Transverse colon (tissue), 4 donors: ENCODE measurements around the gene ZNF506. TPM values are rescaled to one million over a fixed set of nuclear protein-coding genes. Genes with fewer than 3 reads are reported as not detected.

Experiments
- DNase-seq: peaks from one replicate; pipeline ENCODE4 v3.0.0-alpha.2; 2019
- H3K27ac ChIP-seq, 4 donors: fragments of 200-600 bp; sonication (generic); 2 replicates each; pipeline ENCODE4 v1.5.1; 2016 to 2018; ENCODE audit warnings: inconsistent platforms in 4 of 4
- H3K27me3 ChIP-seq: fragments of 200-600 bp; sonication (generic); 2 replicates; pipeline ENCODE4 v1.5.1; 2017; ENCODE audit warnings: inconsistent platforms
- H3K36me3 ChIP-seq, 4 donors: fragments of 200-600 bp; sonication (generic); 2 replicates each; pipeline ENCODE4 v1.5.1; 2017 to 2019; ENCODE audit warnings: inconsistent platforms in 4 of 4
- H3K4me1 ChIP-seq, 4 donors: fragments of 200-600 bp; sonication (generic); 2 replicates each; pipeline ENCODE4 v1.5.1; 2017 to 2020; ENCODE audit warnings: inconsistent platforms in 4 of 4
- H3K4me3 ChIP-seq, 4 donors: fragments of 200-600 bp; sonication (generic); 1 replicate in 1 of 4; 2 replicates in 3 of 4; pipeline versions ENCODE4 v1.5.1 to v1.6.1; 2017 to 2019; ENCODE audit warnings: inconsistent platforms in 4 of 4
- H3K9me3 ChIP-seq, 2 donors: fragments of 200-600 bp; sonication (generic); 2 replicates each; pipeline ENCODE4 v1.5.1; 2017 to 2019; ENCODE audit warnings: inconsistent platforms in 2 of 2
- CTCF ChIP-seq, 5 experiments: fragments of 200-600 bp in 3 of 5; fragments of 450-650 bp in 2 of 5; sonication (generic) in 3 of 5; IDR thresholded peaks; 1 replicate in 2 of 5; 2 replicates in 3 of 5; pipeline ENCODE4 v1.5.1; 2016 to 2017; ENCODE audit warnings: antibody characterized with exemption in 5 of 5, inconsistent platforms in 3 of 5, mild to moderate bottlenecking in 2 of 5, moderate library complexity in 1 of 5
- EP300 ChIP-seq: sonication (generic); formaldehyde crosslinking; IDR thresholded peaks from one replicate; pipeline ENCODE4 v1.6.1; 2017; ENCODE audit warnings: antibody characterized with exemption, low read depth
- POLR2A ChIP-seq: fragments of 450-650 bp; IDR thresholded peaks from one replicate; pipeline ENCODE4 v1.6.1; 2016; ENCODE audit warnings: antibody characterized with exemption, mild to moderate bottlenecking, moderate library complexity
- POLR2AphosphoS5 ChIP-seq, 3 donors: sonication (generic); formaldehyde crosslinking; IDR thresholded peaks; one replicate each; pipeline ENCODE4 v1.6.1; 2016; ENCODE audit warnings: antibody characterized with exemption in 3 of 3
- WGBS, 2 donors: methylation state at CpG; one replicate each; pipeline ENCODE4 v1.1.5; 2018; ENCODE audit warnings: low coverage in 1 of 2; 5-methylcytosine and 5-hydroxymethylcytosine counted together
- in situ Hi-C, 4 donors: fragments of 200-750 bp; cut with MboI; loops; one replicate each; pipeline versions ENCODE4 v1.15.0 to v1.15.1; 2017; ENCODE audit warnings: low sequenced_read_pairs in 3 of 4, low pct_ligation_motif_present in 1 of 4, low pct_unique_long_range_greater_than_20kb in 1 of 4
- intact Hi-C: fragments of 100-400 bp; cut with DNase I; formaldehyde crosslinking; loops from one replicate; pipeline ENCODE4 v1.15.1; 2023; ENCODE audit warnings: low total_unique reads
- total RNA-seq, 4 donors: library from RNA; depleted of rRNA; stranded (reverse); fragments of >200 nt; gene quantifications; one replicate each; pipeline ENCODE4 v1.1.0, GENCODE V29; 2016

Gene ZNF506
- total RNA-seq, 4 donors from 2014 or later, result 11.6 to 43.2 (median 25.4) TPM

- intact Hi-C loops, result no loop called here
These were observed 71.4 kb downstream of the ZNF506 start for GRCh38 chr19:19749908-19750841.

GRCh38 chr19:19749117-19749907 is 72.2 kb downstream of the ZNF506 start:
- DNase-seq, result no peak
- Histone ChIP-seq H3K27ac (no peak overlapping the region), H3K4me1 (no peaks in the 10 kb centered on the region), H3K27me3 (no peaks in the 10 kb centered on the region), H3K4me3 (no peak overlapping the region), H3K36me3 (no peaks in the 10 kb centered on the region), H3K9me3 (no peaks in the 10 kb centered on the region)
- TF ChIP-seq EP300 (no peak), CTCF (IDR thresholded peaks at IDR 0.05) (no peak), POLR2AphosphoS5 (IDR thresholded peaks at IDR 0.05) (no peak), POLR2A (no peak)
- 75 to 80% methylated on average over 4 to 13 of the region's 13 CpGs for WGBS, 2 donors
- in situ Hi-C loops, result no loop called here
- intact Hi-C loops, result no loop called here

More at GRCh38 chr19:19749908-19750841, 71.4 kb downstream of the ZNF506 start:
- 83% methylated on average over 16 of the region's 17 CpGs; no CpG with 5 or more reads in 1 of the 2 donors for WGBS, 2 donors
- in situ Hi-C loops, result no loop called here
- DNase-seq, result no peak
- H3K4me3 ChIP-seq, result no peak overlapping the region
- no peak for TF ChIP-seq POLR2A
- no peak for TF ChIP-seq POLR2AphosphoS5 (IDR thresholded peaks at IDR 0.05)
- no peak for TF ChIP-seq EP300
- TF ChIP-seq CTCF (IDR thresholded peaks at IDR 0.05), result no peak
- no peaks in the 10 kb centered on the region for H3K9me3 ChIP-seq
- H3K27me3 ChIP-seq, result no peaks in the 10 kb centered on the region
- no peaks in the 10 kb centered on the region for H3K36me3 ChIP-seq
- H3K27ac ChIP-seq, result no peak overlapping the region
- no peaks in the 10 kb centered on the region for H3K4me1 ChIP-seq

- Histone ChIP-seq H3K36me3 (no peaks in the 10 kb centered on the region), H3K27me3 (no peaks in the 10 kb centered on the region), H3K4me3 (no peak overlapping the region), H3K4me1 (no peaks in the 10 kb centered on the region), H3K9me3 (no peaks in the 10 kb centered on the region), H3K27ac (no peak overlapping the region)
- WGBS, 2 donors, result 77% methylated on average over 9 of the region's 9 CpGs; no CpG with 5 or more reads in 1 of the 2 donors
- intact Hi-C loops (no loop called here), in situ Hi-C loops (no loop called here)
- TF ChIP-seq POLR2A (no peak), POLR2AphosphoS5 (IDR thresholded peaks at IDR 0.05) (no peak), EP300 (no peak), CTCF (IDR thresholded peaks at IDR 0.05) (no peak)
- DNase-seq, result no peak
These were observed 73.2 kb downstream of the ZNF506 start for GRCh38 chr19:19748249-19748938.
